HT1080 (cell line): Measurements from ENCODE around the gene SYCP2L. TPM values are rescaled to one million over a fixed set of nuclear protein-coding genes. Genes with fewer than 3 reads are reported as not detected.
"Not testable (repeated sequence)": the region's sequence is repeated elsewhere in the genome, so short reads cannot be mapped to it uniquely, and the experiment has no call there.

Source experiments
- DNase-seq: peaks from one replicate; pipeline ENCODE4 v3.0.0-alpha.2; 2015; ENCODE audit warnings: low read depth
- total RNA-seq: library from RNA; depleted of rRNA; stranded (reverse); fragments of >200 nt; shearing (Covaris generic); gene quantifications from 2 replicates; pipeline ENCODE4 v1.2.3, GENCODE V29; 2014

The SYCP2L gene
- total RNA-seq, 1 experiment from 2014 or later: not detected

DNA sequence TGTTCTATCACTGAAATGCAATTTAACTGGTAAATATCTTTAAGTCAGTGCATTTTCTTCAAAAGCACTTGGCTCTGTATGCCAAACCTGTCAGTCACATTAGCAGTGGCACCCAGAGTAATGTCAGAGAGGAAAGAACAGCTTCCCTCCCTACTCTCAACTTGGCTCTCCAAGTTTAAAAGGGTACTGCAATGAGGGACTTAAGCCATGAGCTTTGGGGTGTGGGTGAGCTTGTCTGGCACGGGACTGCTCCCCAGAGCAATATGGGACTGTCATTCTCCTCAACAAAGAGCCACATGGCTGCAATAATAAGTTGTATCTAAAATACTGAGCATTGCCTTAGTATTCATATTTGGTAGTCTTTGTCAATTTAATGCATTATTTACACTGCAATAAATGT lies 9.0 kb upstream of the SYCP2L start:
- DNase-seq: no peak

DNA sequence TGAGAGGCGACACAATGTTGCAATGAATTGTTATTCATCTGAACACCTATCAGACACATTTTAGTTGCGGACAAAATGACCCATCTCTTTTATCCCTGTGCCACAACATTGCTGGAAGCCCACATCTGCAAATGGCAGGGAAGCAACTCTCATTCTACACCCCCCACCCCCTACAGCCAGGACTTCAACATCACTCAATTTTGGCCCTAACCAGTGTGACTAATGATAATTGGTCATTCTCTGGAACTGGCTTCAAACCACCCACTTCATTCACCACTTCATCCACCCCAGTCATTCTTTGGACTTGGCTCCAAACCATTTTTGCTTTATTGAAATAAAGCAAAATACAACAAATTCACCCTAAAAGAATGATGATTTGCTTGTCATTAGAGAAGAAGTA lies 6.5 kb upstream of the SYCP2L start:
- no peak for DNase-seq

DNA sequence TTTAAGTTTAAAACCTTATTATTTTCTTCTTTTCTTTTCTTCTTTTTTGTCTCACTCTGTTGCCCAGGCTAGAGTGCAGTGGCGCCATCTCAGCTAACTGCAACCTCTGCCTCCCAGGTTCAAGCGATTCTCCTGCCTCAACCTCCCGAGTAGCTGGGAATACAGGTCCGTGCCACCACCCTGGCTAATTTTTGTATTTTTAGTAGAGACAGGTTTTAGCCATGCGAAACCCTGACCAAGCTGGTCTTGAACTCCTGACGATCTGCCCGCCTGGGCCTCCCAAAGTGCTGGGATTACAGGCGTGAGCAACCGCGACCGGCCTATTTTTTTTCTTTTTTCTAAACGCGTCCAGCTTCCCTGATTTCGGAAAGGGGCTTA lies 4.6 kb upstream of the SYCP2L start:
- not testable (repeated sequence) for DNase-seq

DNA sequence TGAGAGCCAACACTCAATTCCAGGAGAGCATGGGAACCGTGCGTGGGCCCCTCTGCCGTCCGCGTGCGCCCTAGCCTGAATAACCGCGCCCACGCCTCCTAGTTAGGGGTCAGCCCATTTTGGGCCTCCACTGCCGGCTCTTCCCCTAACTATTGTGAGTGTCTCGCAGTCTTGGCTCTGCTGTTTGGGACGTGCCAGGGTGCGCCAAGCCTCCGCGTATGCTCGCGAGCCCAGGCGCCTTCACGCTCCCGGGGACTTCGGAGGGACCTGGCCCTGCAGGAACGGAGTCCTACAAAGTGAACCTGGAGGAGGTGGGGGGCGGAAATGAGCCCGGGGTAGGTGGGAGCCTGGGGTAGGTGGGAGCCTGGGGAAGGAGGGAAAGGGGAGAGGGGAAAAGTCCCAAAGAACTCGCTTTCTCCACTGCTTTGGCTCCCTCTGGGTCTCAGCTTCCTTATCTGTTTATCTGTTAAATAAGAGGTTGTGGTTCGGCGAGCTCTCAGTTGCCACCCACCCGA lies 4.1 kb upstream of the SYCP2L start:
- no peak for DNase-seq

DNA sequence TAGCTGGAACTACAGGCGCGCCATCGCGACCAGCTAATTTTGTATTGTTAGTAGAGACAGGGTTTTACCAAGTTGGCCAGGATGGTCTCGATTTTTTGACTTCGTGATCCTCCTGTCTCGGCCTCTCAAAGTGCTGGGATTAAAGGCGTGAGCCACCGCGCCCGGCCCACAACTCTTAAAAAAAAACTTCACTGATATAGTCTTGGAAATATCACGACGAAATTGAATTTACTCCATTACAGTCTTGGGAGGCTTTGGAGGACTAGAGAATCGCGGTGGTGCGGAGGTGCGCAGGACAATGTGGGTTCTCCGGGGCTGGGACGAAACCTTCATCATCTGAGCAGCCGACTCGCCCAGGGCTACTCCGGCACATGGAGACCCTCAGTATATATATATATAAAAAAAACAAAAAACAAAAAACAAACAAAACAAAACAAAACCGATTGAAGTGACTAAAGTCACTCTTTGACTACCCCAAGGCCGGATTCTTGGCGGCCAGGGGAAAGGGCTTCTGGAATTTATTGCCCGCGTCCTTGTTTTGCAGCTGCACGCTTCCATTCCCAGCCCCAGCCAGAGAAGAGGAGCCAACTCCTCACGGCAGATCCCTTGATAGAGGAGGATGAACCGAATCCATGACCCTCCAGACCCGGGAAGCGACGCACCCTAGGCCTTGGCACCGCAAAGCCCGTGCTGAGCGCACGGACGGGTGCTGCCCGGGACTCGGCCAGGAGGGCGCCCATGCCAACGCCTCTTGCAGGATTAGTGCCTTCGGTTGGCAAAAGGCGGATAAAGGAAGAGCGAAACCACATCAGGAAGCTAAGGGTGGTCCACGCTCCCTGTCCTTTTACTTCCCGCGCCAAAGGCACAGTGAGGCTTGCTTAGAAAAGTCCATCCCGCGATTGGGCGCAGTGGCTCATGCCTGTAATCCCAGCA lies 3.3 kb upstream of the SYCP2L start:
- DNase-seq: no peak

DNA sequence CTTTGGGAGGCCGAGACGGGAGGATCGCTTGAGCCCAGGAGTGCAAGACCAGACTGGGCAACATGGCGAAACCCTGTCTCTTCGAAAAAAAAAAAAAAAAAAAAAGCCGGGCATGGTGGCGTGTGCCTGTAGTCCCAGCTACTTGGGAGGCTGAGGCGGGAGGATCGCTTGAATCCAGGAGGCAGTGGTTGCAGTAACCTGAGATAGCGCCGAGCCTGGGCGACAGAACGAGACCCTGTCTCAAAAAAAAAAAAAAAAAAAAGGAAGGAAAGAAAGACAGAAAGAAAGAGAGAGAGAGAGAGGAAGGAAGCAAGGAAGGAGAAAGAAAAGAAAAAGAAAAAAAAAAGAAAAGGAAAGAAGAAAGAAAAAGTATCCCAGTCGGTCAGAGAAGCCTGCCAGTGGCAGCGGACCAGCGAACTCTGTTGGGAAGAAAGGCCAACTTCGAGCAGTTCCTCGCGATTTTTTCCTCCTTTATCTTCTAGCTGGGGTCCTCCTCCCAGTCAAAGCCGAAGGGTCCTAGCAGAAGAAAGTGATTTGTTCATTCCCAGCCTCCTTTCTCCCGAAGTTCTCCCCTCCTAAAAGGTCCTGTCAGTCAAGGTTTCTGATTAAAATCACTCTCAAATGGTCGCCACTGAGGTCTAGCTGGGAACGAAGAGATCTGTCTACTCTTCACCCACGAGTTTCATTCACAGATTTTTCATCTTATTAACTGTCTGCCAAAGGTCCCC lies 2.4 kb upstream of the SYCP2L start:
- DNase-seq: no peak

DNA sequence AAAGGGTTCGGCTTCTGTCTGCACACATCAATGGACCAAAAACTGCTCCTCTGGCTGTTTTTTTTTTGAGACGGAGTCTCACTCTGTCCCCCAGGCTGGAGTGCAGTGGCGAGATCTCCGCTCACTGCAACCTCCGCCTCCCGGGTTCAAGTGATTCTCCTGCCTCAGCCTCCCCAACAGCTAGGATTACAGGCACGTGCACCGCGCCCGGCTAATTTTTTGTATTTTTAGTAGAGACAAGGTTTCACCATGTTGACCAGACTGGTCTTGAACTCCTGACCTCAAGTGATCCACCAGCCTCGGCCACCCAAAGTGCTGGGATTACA lies 524 bp upstream of the SYCP2L start:
- not testable (repeated sequence) for DNase-seq

DNA sequence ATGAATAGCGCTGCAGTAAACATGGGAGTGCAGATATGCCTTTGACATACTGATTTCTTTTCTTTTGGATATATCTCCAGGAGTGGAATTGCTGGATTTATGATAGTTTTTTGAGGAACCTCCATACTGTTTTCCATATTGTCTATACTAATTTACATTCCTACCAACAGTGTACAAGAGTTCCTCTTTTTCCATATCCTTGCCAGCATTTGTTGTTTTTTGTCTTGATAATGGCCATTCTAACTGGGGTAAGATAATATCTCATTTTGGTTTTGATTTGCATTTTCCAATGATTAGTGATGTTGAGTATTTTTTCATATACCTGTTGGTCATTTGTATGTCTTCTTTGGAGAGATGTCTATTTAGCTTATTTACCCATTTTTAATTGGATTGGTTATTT lies 3.3 kb downstream of the SYCP2L start:
- DNase-seq: no peak

DNA sequence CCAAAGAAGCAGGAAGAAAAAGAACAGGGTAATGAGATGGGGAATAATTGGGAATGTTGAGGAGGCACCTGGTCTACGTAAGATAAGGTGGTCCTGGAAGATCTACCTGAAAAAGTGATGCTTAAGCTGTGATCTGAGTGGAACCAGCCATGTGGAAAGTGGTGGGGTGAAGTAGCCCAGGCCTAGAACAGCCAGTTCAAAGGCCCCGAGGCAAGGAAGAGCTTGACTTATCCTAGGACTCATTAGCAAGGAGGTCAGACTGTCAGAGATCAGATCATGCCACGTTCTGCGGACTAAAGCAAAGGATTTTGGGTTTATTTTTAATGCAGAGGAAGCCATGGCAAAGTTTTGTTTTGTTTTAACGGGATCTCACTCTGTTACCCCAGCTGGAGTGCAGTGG lies 5.1 kb downstream of the SYCP2L start:
- no peak for DNase-seq

DNA sequence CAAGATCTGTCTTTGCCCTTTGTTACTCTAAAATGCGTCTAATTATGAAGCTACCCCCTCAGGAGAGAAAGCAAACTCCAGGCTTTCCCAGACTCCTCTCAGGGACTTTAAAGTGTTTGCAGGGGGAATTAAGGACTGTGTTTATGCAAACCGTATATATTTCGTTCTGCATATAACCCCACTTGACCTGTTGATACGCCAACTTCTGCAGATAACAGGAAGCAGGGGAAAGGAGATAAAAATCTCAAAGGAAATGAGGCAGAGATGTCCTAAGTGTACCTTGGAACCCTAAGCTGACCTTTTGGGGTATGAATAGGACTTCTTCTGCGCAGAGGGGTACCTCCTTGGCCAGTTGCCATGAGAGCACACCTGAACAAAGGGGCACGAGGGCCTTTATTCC lies 8.1 kb downstream of the SYCP2L start:
- no peak for DNase-seq

DNA sequence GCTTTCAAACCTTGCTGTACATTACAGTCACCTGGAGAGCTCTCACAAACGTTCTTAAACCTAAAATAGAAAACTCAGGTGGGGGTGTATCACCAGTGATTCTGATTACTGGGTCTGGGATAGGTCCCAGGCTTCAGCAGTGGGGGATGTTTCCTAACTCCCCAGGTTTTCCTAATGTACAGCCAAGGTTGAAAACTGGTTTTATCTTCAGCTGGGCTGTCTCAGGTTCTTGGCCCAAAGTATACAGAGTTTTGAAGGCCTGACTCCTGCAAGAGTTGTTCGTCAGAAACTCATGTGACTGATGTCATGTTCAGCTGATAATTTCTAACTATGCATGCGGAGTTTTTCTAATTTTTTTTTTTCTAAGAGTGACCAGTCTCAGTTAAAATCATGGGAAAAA lies 9.8 kb downstream of the SYCP2L start:
- no peak for DNase-seq

DNA sequence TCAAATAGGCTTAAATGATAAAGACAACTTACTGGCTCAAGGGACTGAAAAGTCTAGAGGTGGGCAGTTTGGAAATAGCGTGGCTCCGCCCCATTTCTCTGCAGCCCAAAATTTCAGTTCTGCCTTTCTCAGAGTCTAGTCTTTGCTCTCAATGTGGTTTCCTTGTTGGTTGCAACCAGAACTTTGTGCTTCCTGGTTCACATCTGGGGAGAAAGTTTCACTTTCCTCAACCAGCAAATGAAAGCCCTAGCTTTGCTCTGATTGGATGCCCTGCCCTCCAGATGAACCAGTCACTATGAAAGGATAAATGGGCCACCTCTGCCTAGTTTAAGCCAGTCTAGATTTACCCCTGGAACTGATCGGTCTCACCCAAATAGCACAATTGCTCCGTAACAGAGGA lies 14.9 kb downstream of the SYCP2L start:
- no peak for DNase-seq

DNA sequence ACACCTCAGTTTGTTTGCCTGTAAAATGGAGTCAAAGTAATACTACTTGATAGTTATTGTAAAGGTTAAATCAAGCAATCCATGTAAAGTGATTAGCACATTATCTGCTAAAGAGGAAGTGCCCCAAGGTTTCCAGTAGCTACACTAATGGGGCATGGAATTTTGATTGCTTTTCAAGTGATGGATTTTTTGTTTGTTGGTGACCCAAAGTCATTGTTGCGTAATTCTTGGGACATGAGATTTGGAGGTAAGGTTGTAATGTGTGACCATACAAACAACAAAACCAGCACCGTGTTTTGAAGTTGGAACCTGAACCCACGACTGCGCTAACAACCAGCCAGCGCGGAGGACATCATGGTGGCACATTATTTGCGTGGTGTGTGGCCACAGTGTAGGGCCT lies 17.2 kb downstream of the SYCP2L start:
- no peak for DNase-seq

DNA sequence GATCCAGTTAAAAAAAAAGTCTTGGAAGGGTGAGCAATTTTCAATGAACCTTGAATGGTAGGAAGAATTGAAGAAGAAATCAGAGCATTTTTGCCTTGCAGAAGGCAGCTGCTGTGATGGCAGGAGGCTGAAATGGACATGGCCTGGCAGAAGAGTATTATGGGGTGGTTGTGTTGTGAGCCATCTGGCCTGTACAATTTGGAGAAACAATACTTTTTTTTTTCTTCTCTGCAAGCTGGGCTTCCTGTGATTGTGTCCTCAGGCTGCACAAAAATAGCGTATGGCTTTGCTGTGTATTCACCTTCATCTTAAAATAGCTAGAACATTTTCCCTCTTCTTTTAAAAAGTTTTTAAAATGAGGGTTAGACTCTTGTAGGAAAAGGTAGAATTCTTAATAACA lies 21.4 kb downstream of the SYCP2L start:
- DNase-seq: no peak

DNA sequence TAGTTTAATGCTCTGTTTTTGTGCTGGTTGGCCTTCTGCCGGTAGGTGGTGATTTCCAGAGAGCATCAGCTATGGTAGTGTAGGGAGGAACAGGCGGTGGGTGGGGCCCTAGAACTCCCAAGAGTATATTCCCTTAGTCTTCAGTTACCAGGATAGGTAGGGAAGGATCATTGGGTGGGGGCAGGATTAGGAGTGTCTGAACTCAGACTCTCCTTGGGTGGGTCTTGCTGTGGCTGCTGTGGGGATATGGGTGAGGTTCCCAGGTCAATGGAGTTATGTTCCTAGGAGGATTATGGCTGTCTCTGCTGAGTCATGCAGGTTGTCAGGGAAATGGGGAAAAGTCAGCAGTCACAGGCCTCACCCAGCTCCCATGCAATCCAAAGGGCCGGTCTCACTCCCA lies 32.7 kb downstream of the SYCP2L start:
- DNase-seq: peak; percentile 20

DNA sequence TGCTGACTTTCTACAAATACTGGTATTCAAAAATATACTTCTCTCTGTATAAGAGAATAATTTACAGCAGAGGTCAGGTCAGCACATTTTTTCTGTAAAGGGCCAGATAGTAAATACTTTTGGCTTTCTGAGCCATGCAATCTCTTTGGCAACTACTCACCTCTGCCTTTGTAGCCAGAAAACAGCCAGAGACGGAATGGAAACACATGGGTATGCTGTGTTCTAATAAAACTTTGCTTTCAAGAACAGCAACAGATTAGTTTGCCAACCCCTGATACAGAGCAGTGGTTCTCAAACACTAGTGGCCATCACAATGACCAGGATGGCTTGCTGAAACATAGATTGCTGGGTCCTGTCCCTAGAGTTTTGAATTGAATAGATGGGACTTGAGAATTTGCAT lies 46.3 kb downstream of the SYCP2L start:
- no peak for DNase-seq

DNA sequence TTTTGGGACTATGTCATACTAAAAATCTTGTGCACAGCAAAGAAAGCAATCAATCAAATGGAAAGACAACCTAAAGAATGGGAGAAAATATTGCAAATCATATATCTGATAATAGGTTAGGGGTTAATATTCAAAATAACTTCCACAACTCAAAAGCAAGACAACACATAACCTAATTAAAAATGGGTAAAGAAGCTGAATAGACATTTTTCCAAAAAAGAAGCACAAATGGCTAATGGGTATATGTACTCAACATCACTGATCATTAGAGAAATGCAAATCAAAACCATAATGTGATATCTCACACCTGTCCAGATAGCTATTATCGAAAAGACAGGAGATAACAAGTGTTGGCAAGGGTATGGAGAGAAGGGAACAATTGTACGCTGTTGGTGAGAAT lies 53.0 kb downstream of the SYCP2L start:
- DNase-seq: no peak

DNA sequence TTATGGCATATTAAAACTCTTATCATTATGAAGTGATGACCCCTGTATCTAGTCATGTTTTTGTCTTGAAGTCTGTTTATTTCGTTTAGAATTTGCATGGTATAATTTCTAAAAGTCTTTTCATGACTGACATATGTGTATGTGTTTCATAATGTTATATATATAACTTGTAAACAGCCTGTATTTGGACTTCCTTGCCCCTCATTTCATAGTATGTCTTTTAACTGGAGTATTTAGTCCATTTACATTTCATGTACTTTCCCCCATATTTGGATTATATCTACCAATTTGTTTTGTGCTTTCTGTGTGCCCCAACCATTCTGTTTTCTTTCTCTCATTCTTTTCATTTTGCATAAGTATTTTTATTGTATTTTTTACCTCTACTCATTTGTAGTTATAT lies 59.0 kb downstream of the SYCP2L start:
- DNase-seq: no peak

DNA sequence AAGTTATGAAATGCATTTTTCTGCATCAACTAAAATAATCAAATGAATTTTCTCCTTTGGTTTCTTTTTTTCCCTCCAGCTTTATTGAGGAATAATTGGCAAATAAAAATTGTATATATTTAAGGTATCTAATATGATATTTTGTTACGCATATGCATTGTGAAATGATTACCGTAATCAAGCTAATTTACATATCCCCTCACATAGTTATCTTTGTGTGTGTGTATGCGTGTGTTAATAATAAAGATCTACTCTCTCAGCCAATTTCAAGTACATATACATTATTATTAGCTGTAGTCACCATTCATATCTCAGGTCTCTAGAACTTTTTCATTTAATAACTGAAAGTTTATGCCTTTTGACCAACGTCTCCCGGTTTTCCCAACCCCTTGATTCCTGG lies 61.1 kb downstream of the SYCP2L start:
- no peak for DNase-seq

DNA sequence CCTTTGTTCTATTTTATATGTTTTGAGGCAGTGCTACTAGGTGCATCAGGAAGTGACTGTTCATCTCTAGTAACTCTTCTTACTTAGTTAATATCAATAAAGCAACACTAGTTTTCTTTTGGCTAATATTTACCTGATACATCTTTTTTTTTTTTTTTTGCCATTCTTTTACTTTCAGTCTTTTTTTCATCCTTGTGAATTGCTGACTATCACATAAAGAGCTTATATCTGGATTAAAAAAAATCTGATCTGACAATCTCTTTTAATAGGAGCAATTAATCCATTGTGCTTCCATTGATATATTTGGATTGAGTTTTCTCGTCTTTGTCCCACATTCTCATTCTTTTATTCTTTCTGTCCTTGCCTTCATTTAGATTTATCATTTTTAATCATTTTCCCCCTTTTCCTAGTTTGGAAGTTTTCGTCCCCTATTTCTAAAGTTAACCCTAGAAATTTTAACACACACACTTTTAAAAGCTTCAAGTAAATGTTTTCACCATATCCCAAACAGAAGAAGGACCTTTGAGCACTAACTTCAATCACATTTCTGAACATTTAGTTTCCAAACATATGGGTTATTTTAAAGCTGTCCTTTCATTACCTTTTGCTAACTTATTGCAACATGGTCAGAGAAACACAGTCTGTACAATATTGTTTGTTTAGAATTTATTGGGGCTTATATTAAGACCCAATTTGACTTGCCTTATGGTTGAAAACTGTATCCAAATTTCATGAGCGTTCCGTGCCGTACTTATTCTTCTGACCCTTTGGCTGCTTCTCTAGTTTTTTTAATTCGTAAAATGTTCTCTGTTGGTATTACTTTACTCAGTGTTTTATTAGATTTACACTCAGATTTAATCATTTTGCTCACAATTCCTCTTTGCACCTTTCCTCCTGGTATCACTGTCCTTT lies 63.0 kb downstream of the SYCP2L start:
- no peak for DNase-seq

DNA sequence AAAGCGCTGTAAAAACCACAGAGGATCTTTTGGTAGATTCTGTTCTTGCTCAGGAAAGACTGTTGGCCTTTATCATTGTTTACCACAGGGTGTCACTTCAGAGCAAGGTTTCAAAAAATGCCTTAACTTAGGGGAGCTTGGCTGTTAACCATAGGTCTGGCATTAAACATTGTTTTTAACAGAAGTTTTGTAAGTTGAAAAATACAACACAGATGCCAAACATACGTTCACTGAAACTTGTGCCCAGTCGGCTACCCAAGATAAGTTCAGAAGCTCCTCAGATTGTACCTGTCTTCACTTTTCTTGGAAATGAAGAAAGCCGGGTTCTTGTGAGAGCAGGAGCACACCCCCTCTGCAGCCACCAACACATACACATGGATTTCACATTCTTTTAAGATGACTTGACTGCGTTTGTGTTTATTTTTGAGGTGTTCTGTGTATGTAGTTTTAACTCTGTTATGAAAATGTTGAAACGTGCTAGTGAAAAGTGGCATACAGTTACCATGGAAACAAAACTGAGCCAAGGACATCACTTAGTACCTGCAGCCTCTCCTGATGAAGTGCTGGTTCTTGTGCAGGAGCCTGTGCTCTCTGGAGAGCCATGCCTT lies 64.9 kb downstream of the SYCP2L start:
- peak; percentile 58 for DNase-seq
